ENCODE results near the gene AGO3. TPM values are rescaled to one million over a fixed set of nuclear protein-coding genes. Genes with fewer than 3 reads are reported as not detected.

AGO3 gene
- total RNA-seq, 1 experiment from 2014 or later, result 26.9 TPM

GRCh38 chr1:36070349-36070748 is 139.4 kb downstream of the AGO3 start (continued):
- TF ChIP-seq EGR1 (IDR thresholded peaks at IDR 0.05; ENCODE audit: low read depth) (no peak), ZNF274 (IDR thresholded peaks at IDR 0.05; ENCODE audit: low read depth, low read length) (no peak)

- no peaks in the 10 kb centered on the region for H4K20me1 ChIP-seq (ENCODE audit: insufficient read depth)
- ChIA-PET CTCF (no interaction called here), RAD21 (ENCODE audit: low non-redundant PET in 1 of 2, low total read pairs in 2 of 2, uncharacterized antibody in 2 of 2, unreplicated experiment in 2 of 2) (no interaction called here), POLR2A (no interaction called here)
- H2AFZ ChIP-seq (ENCODE audit: low read depth, low read length, poor library complexity, severe bottlenecking), result no peak overlapping the region
- no peaks in the 10 kb centered on the region for H3K79me2 ChIP-seq (ENCODE audit: insufficient read depth, low read length)
- no peak overlapping the region for H3K4me3 ChIP-seq (replicated peaks in 1 of 2; ENCODE audit: low read depth in 1 of 2, low read length in 2 of 2)
- no TSS peak for BruUV-seq (replicated peaks)
- H3K9me2 ChIP-seq (ENCODE audit: insufficient read depth), result no peaks in the 10 kb centered on the region
- no peak overlapping the region for H3K9ac ChIP-seq (ENCODE audit: low read length)
- intact Hi-C loops (cut with micrococcal nuclease), result no loop called here
- H3K36me3 ChIP-seq (ENCODE audit: control insufficient read depth in 1 of 2, insufficient read depth in 2 of 2, low read length in 2 of 2), result no peaks in the 10 kb centered on the region
- DNase-seq (ENCODE audit: low read depth, low spot score), result no peak
- H3K9me3 ChIP-seq (ENCODE audit: control insufficient read depth in 1 of 2, insufficient read depth in 1 of 2, low read depth in 1 of 2, low read length in 2 of 2), result no peaks in the 10 kb centered on the region
- H3K4me1 ChIP-seq (ENCODE audit: control insufficient read depth in 1 of 2, insufficient read depth in 2 of 2, low read length in 2 of 2), result peaks cover 0 to 6% of the 10 kb centered on the region in 2 experiments; a peak in 2 of 4 replicates
- no peaks in the 10 kb centered on the region for H3K27me3 ChIP-seq (ENCODE audit: insufficient read depth, low read length)
- no peak overlapping the region for H3K27ac ChIP-seq (ENCODE audit: low read depth, low read length)
- no peak overlapping the region for H3K4me2 ChIP-seq (ENCODE audit: low read length)
- ATAC-seq, result no peak
- TF ChIP-seq YY1 (IDR thresholded peaks at IDR 0.05; ENCODE audit: extremely low read depth, insufficient replicate concordance, low read depth, low read length), result no peak
- TF ChIP-seq ZBTB33 (IDR thresholded peaks at IDR 0.05; ENCODE audit: extremely low read depth, insufficient replicate concordance, low read length), result no peak
- TF ChIP-seq POLR2AphosphoS5 (IDR thresholded peaks at IDR 0.05; ENCODE audit: low read depth, low read length), result no peak
- no peak for TF ChIP-seq EZH2phosphoT487 (IDR thresholded peaks at IDR 0.05; ENCODE audit: borderline replicate concordance)
- no peak for TF ChIP-seq POLR2A (IDR thresholded peaks at IDR 0.05; ENCODE audit: borderline replicate concordance, extremely low read depth, insufficient read depth, insufficient read length)
- TF ChIP-seq ELF1 (IDR thresholded peaks at IDR 0.05; ENCODE audit: borderline replicate concordance, low read depth), result no peak
- TF ChIP-seq CTCF (IDR thresholded peaks at IDR 0.05 in 2 of 3, conservative IDR thresholded peaks at IDR 0.05 in 1 of 3; ENCODE audit: borderline replicate concordance in 1 of 3, insufficient read depth in 1 of 3, low read depth in 2 of 3, low read length in 2 of 3), result no peak
- no peak for TF ChIP-seq CBX3 (IDR thresholded peaks at IDR 0.05; ENCODE audit: low read depth)
- TF ChIP-seq EGR1 (IDR thresholded peaks at IDR 0.05; ENCODE audit: low read depth), result no peak
- no peak for TF ChIP-seq CEBPB (IDR thresholded peaks at IDR 0.05; ENCODE audit: low read depth)
- no peak for TF ChIP-seq ZFX (IDR thresholded peaks at IDR 0.05)
- TF ChIP-seq TCF7L2 (IDR thresholded peaks at IDR 0.05; ENCODE audit: borderline replicate concordance, extremely low read depth, insufficient read depth, insufficient read length), result no peak
- TF ChIP-seq ATF3 (IDR thresholded peaks at IDR 0.05), result no peak
- TF ChIP-seq SP1 (IDR thresholded peaks at IDR 0.05; ENCODE audit: low read depth), result no peak
- TF ChIP-seq EZH2 (IDR thresholded peaks at IDR 0.05), result no peak
- no peak for TF ChIP-seq SRF (IDR thresholded peaks at IDR 0.05; ENCODE audit: low read depth)
- no peak for TF ChIP-seq REST (IDR thresholded peaks at IDR 0.05; ENCODE audit: low read depth)
Observed at GRCh38 chr1:36076979-36077573, 146.2 kb downstream of the AGO3 start.

Data from HCT116 (cell line).